ENCODE measurements around the gene ATF6. TPM values are rescaled to one million over a fixed set of nuclear protein-coding genes. Genes with fewer than 3 reads are reported as not detected.

Gene ATF6
- total and polyA plus RNA-seq, 2 donors (not counting 1 experiment from before 2014, with no cell fraction given), result 25.3 to 27.4 TPM

- H3K4me2 ChIP-seq (ENCODE audit: extremely low read depth, insufficient read depth, low read length), result no peak overlapping the region
- no peaks in the 10 kb centered on the region for H3K36me3 ChIP-seq (ENCODE audit: control insufficient read depth, insufficient read depth, low read length)
- no peaks in the 10 kb centered on the region for H4K20me1 ChIP-seq (ENCODE audit: control insufficient read depth, extremely low read depth, insufficient read depth, low read length)
- H3K27me3 ChIP-seq (ENCODE audit: control insufficient read depth, insufficient read depth, low read length), result no peaks in the 10 kb centered on the region
- H3K79me2 ChIP-seq (ENCODE audit: control insufficient read depth, insufficient read depth, low read length), result no peaks in the 10 kb centered on the region
- TF ChIP-seq EZH2 (IDR thresholded peaks at IDR 0.05; ENCODE audit: low read length, missing control alignments) (no peak), CTCF (conservative IDR thresholded peaks at IDR 0.05 in 1 of 2, IDR thresholded peaks at IDR 0.05 in 1 of 2; ENCODE audit: low read depth in 1 of 2, low read length in 2 of 2) (no peak)
- H3K9ac ChIP-seq (ENCODE audit: insufficient read depth, low read length), result no peak overlapping the region
- DNase-seq (ENCODE audit: low read depth in 2 of 2), result no peak
- H3K9me3 ChIP-seq (ENCODE audit: control insufficient read depth, insufficient read depth, low read depth, low read length), result no peaks in the 10 kb centered on the region
- no peak overlapping the region for H2AFZ ChIP-seq (ENCODE audit: low read length)
- no peak overlapping the region for H3K27ac ChIP-seq (ENCODE audit: insufficient read depth, low read length)
- H3K4me1 ChIP-seq (ENCODE audit: control insufficient read depth, extremely low read depth, insufficient read depth, low read length), result peaks cover 4% of the 10 kb centered on the region
- no peak overlapping the region for H3K4me3 ChIP-seq (replicated peaks in 1 of 4; ENCODE audit: control extremely low read depth in 1 of 4, insufficient read depth in 1 of 4, low read depth in 3 of 4, low read length in 4 of 4)
Observed at GRCh38 chr1:161844696-161845095, 78.6 kb downstream of the ATF6 start.

GRCh38 chr1:161848676-161849075, 82.6 kb downstream of the ATF6 start:
- H3K4me2 ChIP-seq (ENCODE audit: extremely low read depth, insufficient read depth, low read length), result no peak overlapping the region
- DNase-seq (ENCODE audit: low read depth in 2 of 2), result peak in 1 of 2 donors; percentile 16
- no peak for TF ChIP-seq EZH2 (IDR thresholded peaks at IDR 0.05; ENCODE audit: low read length, missing control alignments)
- TF ChIP-seq CTCF (conservative IDR thresholded peaks at IDR 0.05 in 1 of 2, IDR thresholded peaks at IDR 0.05 in 1 of 2; ENCODE audit: low read depth in 1 of 2, low read length in 2 of 2), result no peak

GRCh38 chr1:161849518-161849917, 83.4 kb downstream of the ATF6 start:
- Histone ChIP-seq H3K79me2 (ENCODE audit: control insufficient read depth, insufficient read depth, low read length) (no peaks in the 10 kb centered on the region), H3K9ac (ENCODE audit: insufficient read depth, low read length) (no peak overlapping the region), H3K36me3 (ENCODE audit: control insufficient read depth, insufficient read depth, low read length) (peaks cover 2% of the 10 kb centered on the region), H3K4me3 (replicated peaks in 1 of 4; ENCODE audit: control extremely low read depth in 1 of 4, insufficient read depth in 1 of 4, low read depth in 3 of 4, low read length in 4 of 4) (no peak overlapping the region), H3K27ac (ENCODE audit: insufficient read depth, low read length) (no peak overlapping the region), H2AFZ (ENCODE audit: low read length) (no peak overlapping the region), H4K20me1 (ENCODE audit: control insufficient read depth, extremely low read depth, insufficient read depth, low read length) (no peaks in the 10 kb centered on the region), H3K4me2 (ENCODE audit: extremely low read depth, insufficient read depth, low read length) (no peak overlapping the region), H3K27me3 (ENCODE audit: control insufficient read depth, insufficient read depth, low read length) (no peaks in the 10 kb centered on the region), H3K4me1 (ENCODE audit: control insufficient read depth, extremely low read depth, insufficient read depth, low read length) (peaks cover 4% of the 10 kb centered on the region), H3K9me3 (ENCODE audit: control insufficient read depth, insufficient read depth, low read depth, low read length) (no peaks in the 10 kb centered on the region)
- no peak for DNase-seq (ENCODE audit: low read depth in 2 of 2)
- TF ChIP-seq CTCF (conservative IDR thresholded peaks at IDR 0.05 in 1 of 2, IDR thresholded peaks at IDR 0.05 in 1 of 2; ENCODE audit: low read depth in 1 of 2, low read length in 2 of 2) (no peak), EZH2 (IDR thresholded peaks at IDR 0.05; ENCODE audit: low read length, missing control alignments) (no peak)

More at GRCh38 chr1:161848676-161849075, 82.6 kb downstream of the ATF6 start:
- no peaks in the 10 kb centered on the region for H3K27me3 ChIP-seq (ENCODE audit: control insufficient read depth, insufficient read depth, low read length)
- no peaks in the 10 kb centered on the region for H4K20me1 ChIP-seq (ENCODE audit: control insufficient read depth, extremely low read depth, insufficient read depth, low read length)
- H3K9ac ChIP-seq (ENCODE audit: insufficient read depth, low read length), result no peak overlapping the region
- peaks cover 2% of the 10 kb centered on the region for H3K36me3 ChIP-seq (ENCODE audit: control insufficient read depth, insufficient read depth, low read length)
- H3K9me3 ChIP-seq (ENCODE audit: control insufficient read depth, insufficient read depth, low read depth, low read length), result no peaks in the 10 kb centered on the region
- no peaks in the 10 kb centered on the region for H3K79me2 ChIP-seq (ENCODE audit: control insufficient read depth, insufficient read depth, low read length)
- no peak overlapping the region for H3K27ac ChIP-seq (ENCODE audit: insufficient read depth, low read length)
- no peak overlapping the region for H2AFZ ChIP-seq (ENCODE audit: low read length)
- no peak overlapping the region for H3K4me3 ChIP-seq (replicated peaks in 1 of 4; ENCODE audit: control extremely low read depth in 1 of 4, insufficient read depth in 1 of 4, low read depth in 3 of 4, low read length in 4 of 4)
- peaks cover 4% of the 10 kb centered on the region for H3K4me1 ChIP-seq (ENCODE audit: control insufficient read depth, extremely low read depth, insufficient read depth, low read length)

All from fibroblast of lung (primary cell).